ENCODE data around the gene TMEM164. TPM values are rescaled to one million over a fixed set of nuclear protein-coding genes. Genes with fewer than 3 reads are reported as not detected.

TMEM164 gene
- total RNA-seq, 1 donor from 2014 or later, result 17.6 TPM

GRCh38 chrX:110026099-110026844 lies 23.4 kb downstream of the TMEM164 start:
- peak overlapping the region; percentile 55 for H3K4me2 ChIP-seq (ENCODE audit: low read length)
- H2AFZ ChIP-seq (ENCODE audit: low read depth, low read length), result no peak overlapping the region

GRCh38 chrX:110032534-110033147 lies 29.7 kb downstream of the TMEM164 start:
- TF ChIP-seq EZH2 (IDR thresholded peaks at IDR 0.05; ENCODE audit: insufficient read depth, low read length), result no peak
- no peak for TF ChIP-seq CTCF (IDR thresholded peaks at IDR 0.05; ENCODE audit: insufficient read depth, low read depth, low read length)
- no peak overlapping the region for H2AFZ ChIP-seq (ENCODE audit: low read depth, low read length)
- DNase-seq (ENCODE audit: low read depth) (no peak), FAIRE-seq (no peak)
- H4K20me1 ChIP-seq (ENCODE audit: insufficient read depth, low read length), result no peaks in the 10 kb centered on the region
- H3K4me1 ChIP-seq (ENCODE audit: insufficient read depth, low read length), result no peaks in the 10 kb centered on the region
- no peak overlapping the region for H3K4me3 ChIP-seq (ENCODE audit: insufficient read depth, low read depth, low read length)
- Mint-ChIP-seq H3K36me3 (ENCODE audit: low read depth, unreplicated experiment) (no peaks in the 10 kb centered on the region), H3K9me3 (ENCODE audit: unreplicated experiment) (no peaks in the 10 kb centered on the region), H3K27ac (ENCODE audit: unreplicated experiment) (no peak overlapping the region), H3K27me3 (ENCODE audit: low read depth, unreplicated experiment) (no peaks in the 10 kb centered on the region), H3K4me3 (ENCODE audit: unreplicated experiment) (no peak overlapping the region), H3K4me1 (ENCODE audit: low read depth, unreplicated experiment) (no peaks in the 10 kb centered on the region)
- no peaks in the 10 kb centered on the region for H3K36me3 ChIP-seq (ENCODE audit: insufficient read depth, low read length)
- no peaks in the 10 kb centered on the region for H3K9me3 ChIP-seq (ENCODE audit: insufficient read depth, low read depth, low read length)
- no peaks in the 10 kb centered on the region for H3K27me3 ChIP-seq (ENCODE audit: insufficient read depth, low read length)
- no peaks in the 10 kb centered on the region for H3K79me2 ChIP-seq (ENCODE audit: insufficient read depth, low read length)
- H3K27ac ChIP-seq (ENCODE audit: low read depth, low read length), result no peak overlapping the region
- H3K9ac ChIP-seq (ENCODE audit: low read length), result no peak overlapping the region
- no peak overlapping the region for H3K4me2 ChIP-seq (ENCODE audit: low read length)

More at GRCh38 chrX:110026099-110026844, 23.4 kb downstream of the TMEM164 start:
- TF ChIP-seq EZH2 (IDR thresholded peaks at IDR 0.05; ENCODE audit: insufficient read depth, low read length), result no peak
- no peak for TF ChIP-seq CTCF (IDR thresholded peaks at IDR 0.05; ENCODE audit: insufficient read depth, low read depth, low read length)
- Histone ChIP-seq H3K9me3 (ENCODE audit: insufficient read depth, low read depth, low read length) (no peaks in the 10 kb centered on the region), H3K27ac (ENCODE audit: low read depth, low read length) (peak overlapping the region; percentile 44), H3K27me3 (ENCODE audit: insufficient read depth, low read length) (no peaks in the 10 kb centered on the region), H3K4me3 (ENCODE audit: insufficient read depth, low read depth, low read length) (no peak overlapping the region), H4K20me1 (ENCODE audit: insufficient read depth, low read length) (no peaks in the 10 kb centered on the region), H3K79me2 (ENCODE audit: insufficient read depth, low read length) (no peaks in the 10 kb centered on the region), H3K4me1 (ENCODE audit: insufficient read depth, low read length) (peaks cover 24% of the 10 kb centered on the region), H3K9ac (ENCODE audit: low read length) (no peak overlapping the region), H3K36me3 (ENCODE audit: insufficient read depth, low read length) (no peaks in the 10 kb centered on the region)
- DNase-seq (ENCODE audit: low read depth) (peak; percentile 65), FAIRE-seq (no peak)
- Mint-ChIP-seq H3K27me3 (ENCODE audit: low read depth, unreplicated experiment) (no peaks in the 10 kb centered on the region), H3K36me3 (ENCODE audit: low read depth, unreplicated experiment) (peaks cover 2% of the 10 kb centered on the region), H3K27ac (ENCODE audit: unreplicated experiment) (no peak overlapping the region), H3K4me1 (ENCODE audit: low read depth, unreplicated experiment) (peaks cover 7% of the 10 kb centered on the region), H3K4me3 (ENCODE audit: unreplicated experiment) (no peak overlapping the region), H3K9me3 (ENCODE audit: unreplicated experiment) (no peaks in the 10 kb centered on the region)

- Histone ChIP-seq H3K9me3 (ENCODE audit: insufficient read depth, low read depth, low read length) (no peaks in the 10 kb centered on the region), H2AFZ (ENCODE audit: low read depth, low read length) (no peak overlapping the region), H3K27me3 (ENCODE audit: insufficient read depth, low read length) (no peaks in the 10 kb centered on the region), H3K36me3 (ENCODE audit: insufficient read depth, low read length) (no peaks in the 10 kb centered on the region), H3K79me2 (ENCODE audit: insufficient read depth, low read length) (no peaks in the 10 kb centered on the region), H3K4me1 (ENCODE audit: insufficient read depth, low read length) (no peaks in the 10 kb centered on the region), H3K27ac (ENCODE audit: low read depth, low read length) (no peak overlapping the region), H3K4me3 (ENCODE audit: insufficient read depth, low read depth, low read length) (no peak overlapping the region), H4K20me1 (ENCODE audit: insufficient read depth, low read length) (no peaks in the 10 kb centered on the region), H3K9ac (ENCODE audit: low read length) (no peak overlapping the region), H3K4me2 (ENCODE audit: low read length) (no peak overlapping the region)
- DNase-seq (ENCODE audit: low read depth) (no peak), FAIRE-seq (no peak)
- no peak for TF ChIP-seq EZH2 (IDR thresholded peaks at IDR 0.05; ENCODE audit: insufficient read depth, low read length)
- no peak for TF ChIP-seq CTCF (IDR thresholded peaks at IDR 0.05; ENCODE audit: insufficient read depth, low read depth, low read length)
- Mint-ChIP-seq H3K4me3 (ENCODE audit: unreplicated experiment) (no peak overlapping the region), H3K9me3 (ENCODE audit: unreplicated experiment) (no peaks in the 10 kb centered on the region), H3K27ac (ENCODE audit: unreplicated experiment) (no peak overlapping the region), H3K27me3 (ENCODE audit: low read depth, unreplicated experiment) (no peaks in the 10 kb centered on the region), H3K4me1 (ENCODE audit: low read depth, unreplicated experiment) (no peaks in the 10 kb centered on the region), H3K36me3 (ENCODE audit: low read depth, unreplicated experiment) (no peaks in the 10 kb centered on the region)
Measured at GRCh38 chrX:110034036-110034435, 31.1 kb downstream of the TMEM164 start.
